ENCODE results near the gene PIEZO2.

- no peak for TF ChIP-seq ETV6 (CRISPR knock-in tag; IDR thresholded peaks at IDR 0.05)
- no peak for TF ChIP-seq MLX (CRISPR knock-in tag; IDR thresholded peaks at IDR 0.05)
- TF ChIP-seq IRF2 (CRISPR knock-in tag; IDR thresholded peaks at IDR 0.05; ENCODE audit: borderline replicate concordance, low read depth): no peak
- TF ChIP-seq ZBTB21 (CRISPR knock-in tag; IDR thresholded peaks at IDR 0.05; ENCODE audit: borderline replicate concordance): no peak
- TF ChIP-seq CTCF (IDR thresholded peaks at IDR 0.05): no peak
- no peak for TF ChIP-seq NFYB (CRISPR knock-in tag; conservative IDR thresholded peaks at IDR 0.05; ENCODE audit: low read depth)
- TF ChIP-seq ATF1 (CRISPR knock-in tag; IDR thresholded peaks at IDR 0.05): no peak
- TF ChIP-seq RELA (CRISPR knock-in tag; IDR thresholded peaks at IDR 0.05; ENCODE audit: borderline replicate concordance): no peak
- TF ChIP-seq ZNF512 (CRISPR knock-in tag; IDR thresholded peaks at IDR 0.05; ENCODE audit: borderline replicate concordance): no peak
- no peak for TF ChIP-seq NR2C2 (CRISPR knock-in tag; IDR thresholded peaks at IDR 0.05)
Measured at GRCh38 chr18:11050966-11051365, 98.4 kb downstream of the PIEZO2 start.
